HG03432 (cell line): ENCODE results near the gene PLS1.
"Not testable (repeated sequence)": the region's sequence is repeated elsewhere in the genome, so short reads cannot be mapped to it uniquely, and the experiment has no call there.

Experiments used
- ATAC-seq: cut with Tn5 transposase; IDR thresholded peaks from one replicate; pipeline ENCODE4 v1.9.1; 2021; ENCODE audit warnings: mild to moderate bottlenecking, moderate library complexity; ENCODE audit not compliant: unreplicated experiment

Gene PLS1

GRCh38 chr3:142595141-142595540, 1.1 kb upstream of the PLS1 start:
- ATAC-seq = no peak

DNA sequence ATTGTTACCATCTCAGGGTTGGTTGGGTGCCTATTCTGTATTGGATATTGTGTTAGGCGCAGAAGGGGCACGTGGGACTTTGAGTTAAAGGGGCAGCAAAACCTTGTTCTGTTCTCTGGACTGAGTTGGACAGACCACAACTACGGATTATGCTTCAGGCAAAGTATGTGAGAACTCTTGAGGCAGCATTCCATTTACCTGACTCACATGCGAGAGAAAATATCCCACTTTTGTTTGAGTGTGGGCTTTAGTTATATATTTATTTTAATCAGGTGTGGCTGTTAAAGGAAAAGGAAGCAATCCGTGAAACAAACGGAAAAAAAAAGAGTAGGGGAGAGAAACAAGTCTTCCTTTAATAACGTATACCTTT, 627 bp upstream of the PLS1 start:
- ATAC-seq = no peak

- ATAC-seq = no peak
These were observed 514 bp downstream of the PLS1 start for GRCh38 chr3:142596726-142597088.

GRCh38 chr3:142597906-142598305, 1.7 kb downstream of the PLS1 start:
- no peak for ATAC-seq

- no peak for ATAC-seq
These were observed 5.5 kb downstream of the PLS1 start for GRCh38 chr3:142601713-142602112.

DNA sequence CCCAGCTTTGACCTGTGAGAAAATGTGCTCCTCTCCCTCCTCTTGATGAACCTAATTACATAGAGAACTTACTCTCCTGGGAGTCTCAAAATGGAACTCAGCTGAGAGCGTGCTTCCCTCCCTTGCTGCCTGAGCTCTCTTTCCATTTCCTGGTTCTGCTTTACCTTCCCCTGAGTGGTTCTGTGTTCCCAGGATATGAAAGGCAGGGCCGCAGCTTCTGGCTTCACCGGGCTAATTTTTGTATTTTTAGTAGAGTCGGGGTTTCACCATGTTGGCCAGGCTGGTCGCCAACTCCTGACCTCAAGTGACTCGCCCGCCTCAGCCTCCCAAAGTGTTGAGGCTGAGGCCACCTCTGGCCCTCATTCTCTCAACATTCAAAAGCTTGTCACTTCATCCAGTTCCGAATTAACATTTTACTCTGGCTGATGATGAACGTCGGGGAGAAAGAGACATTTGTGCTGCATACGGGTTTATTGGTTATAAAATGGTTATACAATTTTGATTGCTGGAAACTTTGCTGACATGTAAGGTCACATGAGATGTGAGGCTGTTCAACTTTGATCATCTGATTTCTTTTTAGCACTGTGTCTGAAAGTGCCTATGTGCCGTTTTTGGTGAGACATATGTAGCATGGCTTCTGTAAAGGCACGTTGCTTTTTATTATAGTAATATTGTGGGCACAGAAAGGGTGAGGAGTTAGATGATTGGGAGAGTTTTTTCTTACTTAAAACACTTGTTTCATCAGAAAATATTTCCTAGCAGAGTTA, 6.6 kb downstream of the PLS1 start:
- no peak for ATAC-seq

DNA sequence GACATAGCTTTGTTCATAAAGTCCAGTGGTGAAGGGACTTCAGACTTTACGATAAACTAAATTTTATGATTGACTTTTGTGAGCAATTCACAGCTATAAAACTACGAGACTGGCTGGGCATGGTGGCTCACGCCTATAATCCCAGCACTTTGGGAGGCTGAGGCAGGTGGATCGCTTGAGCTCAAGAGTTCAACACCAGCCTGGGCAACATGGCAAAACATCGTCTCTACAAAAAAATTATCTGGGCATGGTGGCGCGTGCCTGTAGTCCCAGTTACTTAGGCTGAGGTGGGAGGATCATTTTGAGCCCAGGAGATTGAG, 7.2 kb downstream of the PLS1 start:
- not testable (repeated sequence) for ATAC-seq

DNA sequence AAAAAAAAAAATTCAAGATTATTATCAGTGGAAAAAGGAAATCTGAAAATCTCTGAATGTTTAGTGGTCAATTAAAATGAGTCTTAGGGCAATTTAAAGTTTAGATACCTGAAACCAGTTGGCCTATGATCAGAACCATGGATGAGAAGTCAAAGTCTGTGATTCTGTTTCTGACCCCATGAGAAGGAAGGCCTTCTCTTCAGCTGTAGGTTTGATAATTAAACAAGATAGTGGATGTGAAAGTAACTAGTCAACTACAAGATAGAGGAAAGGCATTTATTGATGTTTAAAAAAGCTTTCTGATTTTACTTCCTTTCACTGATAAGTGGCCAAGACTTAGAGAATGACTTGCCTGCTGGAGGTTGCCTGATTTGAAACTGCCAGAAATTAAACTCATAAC, 8.7 kb downstream of the PLS1 start:
- ATAC-seq = no peak

DNA sequence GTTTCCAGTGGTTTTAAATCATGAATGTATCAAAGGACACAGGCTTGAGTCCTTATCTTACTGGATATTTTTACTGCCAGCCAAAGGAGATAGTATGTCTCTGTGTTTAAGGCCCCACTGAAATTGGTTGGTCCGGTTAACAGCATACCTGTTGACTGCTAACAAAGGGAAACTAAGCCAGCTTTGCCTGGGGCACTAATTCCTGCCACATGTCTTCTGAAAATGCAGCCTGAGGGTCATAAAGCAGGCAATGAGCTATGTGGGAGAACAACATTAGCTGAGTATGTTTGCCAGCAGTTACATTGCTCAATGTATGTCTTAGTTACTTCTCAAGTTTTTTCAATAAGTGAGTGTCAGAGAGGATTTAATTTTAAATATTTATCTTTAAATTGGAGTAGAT, 12.4 kb downstream of the PLS1 start:
- no peak for ATAC-seq

DNA sequence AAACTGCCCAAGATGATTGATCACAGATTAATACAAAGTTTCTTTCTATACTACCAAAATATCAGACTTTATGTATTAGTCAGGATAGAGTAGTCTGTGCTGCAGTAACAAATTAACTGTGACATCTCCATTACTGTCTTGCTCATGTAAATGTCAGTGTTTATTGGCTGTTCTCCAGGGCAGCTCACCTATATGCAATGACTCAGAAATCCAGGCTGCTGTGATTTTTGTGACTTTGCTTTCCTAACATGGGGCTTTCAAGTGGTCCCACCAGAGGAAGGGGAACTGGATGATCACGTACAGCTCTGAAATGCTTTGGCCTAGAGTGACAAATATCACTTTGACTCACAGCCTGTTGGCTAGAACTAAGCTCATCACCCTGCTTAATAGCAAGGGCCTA, 12.9 kb downstream of the PLS1 start:
- no peak for ATAC-seq

DNA sequence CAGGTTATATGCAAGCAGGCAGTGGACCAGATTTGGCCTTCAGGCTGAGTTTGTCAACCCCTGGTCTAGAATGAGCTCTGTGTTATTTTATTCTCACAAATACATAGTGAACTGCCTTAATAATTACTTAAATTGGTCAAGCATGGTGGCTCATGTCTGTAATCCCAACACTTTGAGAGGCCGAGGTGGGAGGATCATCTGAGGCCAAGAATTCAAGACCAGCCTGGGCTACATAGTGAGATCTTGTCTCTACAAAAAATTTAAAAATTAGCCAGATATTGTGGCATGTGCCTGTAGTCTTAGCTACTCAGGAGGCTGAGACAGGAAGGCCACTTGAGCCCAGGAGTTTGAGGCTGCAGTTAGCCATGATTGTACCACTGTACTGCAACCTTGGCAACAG, 15.0 kb downstream of the PLS1 start:
- no peak for ATAC-seq

- no peak for ATAC-seq
These were observed 17.3 kb downstream of the PLS1 start for GRCh38 chr3:142613491-142613890.

DNA sequence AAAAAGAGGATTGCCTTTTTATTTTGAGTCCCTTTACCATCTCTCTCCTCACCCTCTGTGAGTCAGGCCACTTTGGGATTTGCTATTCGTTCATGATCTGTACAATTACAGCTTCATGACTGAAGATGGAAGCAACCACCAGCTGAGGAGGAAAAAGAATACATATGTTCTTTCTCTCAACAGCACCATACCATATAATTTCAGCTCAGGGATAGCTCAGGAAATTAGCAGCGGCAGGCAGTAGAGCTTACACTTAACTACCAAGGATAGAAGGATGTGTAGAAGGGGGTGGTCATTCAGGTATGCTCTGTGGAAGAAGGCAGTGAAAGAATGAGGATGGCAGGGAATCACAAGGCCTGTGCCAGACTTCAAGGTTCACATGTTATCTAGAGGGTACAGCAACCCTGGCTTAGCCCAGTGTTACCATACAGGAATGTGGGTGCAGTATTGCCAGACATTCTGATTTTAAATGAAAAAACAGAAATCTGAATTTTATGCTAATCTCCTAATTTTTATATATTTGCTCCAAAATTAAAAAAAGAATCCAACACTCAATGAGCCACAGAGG, 17.9 kb downstream of the PLS1 start:
- no peak for ATAC-seq

DNA sequence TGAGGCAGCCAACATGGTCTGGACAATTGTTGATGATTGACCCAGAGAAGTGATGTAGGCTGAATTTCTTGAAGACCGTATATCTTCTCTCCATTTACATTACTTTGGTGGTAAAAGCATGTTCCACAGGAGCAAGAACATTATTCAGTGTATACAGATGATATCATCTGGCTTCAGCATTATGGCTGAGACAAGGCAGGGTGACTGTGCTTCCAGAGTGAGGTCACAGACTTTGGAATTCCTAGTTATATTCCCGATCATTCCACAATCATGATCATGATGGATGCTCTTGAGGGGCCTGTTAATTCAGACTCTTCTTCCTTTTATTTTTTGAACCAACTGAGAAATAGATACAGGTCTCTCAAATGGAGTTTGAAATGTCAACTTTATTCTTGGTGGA, 19.0 kb downstream of the PLS1 start:
- ATAC-seq = no peak

GRCh38 chr3:142618917-142619461, 22.8 kb downstream of the PLS1 start:
- no peak for ATAC-seq

- ATAC-seq = no peak
These were observed 26.2 kb downstream of the PLS1 start for GRCh38 chr3:142622405-142622804.

- ATAC-seq = no peak
These were observed 27.0 kb downstream of the PLS1 start for GRCh38 chr3:142623194-142623593.

GRCh38 chr3:142624341-142625152, 28.4 kb downstream of the PLS1 start:
- no peak for ATAC-seq

DNA sequence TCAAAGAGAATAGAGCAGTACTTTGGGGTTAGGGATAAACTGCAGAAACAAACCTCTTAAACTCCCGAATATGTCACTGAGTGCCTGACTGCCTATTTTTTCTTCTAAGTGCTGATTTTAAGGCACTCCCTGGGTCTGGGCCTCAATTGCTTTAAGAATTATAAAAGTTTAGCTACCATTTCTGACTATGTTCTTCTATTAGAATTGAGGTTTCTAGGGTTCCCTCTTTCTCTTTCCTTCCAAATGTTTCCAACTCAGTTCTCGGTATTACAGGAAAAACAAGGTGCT, 28.9 kb downstream of the PLS1 start:
- no peak for ATAC-seq

- no peak for ATAC-seq
These were observed 30.8 kb downstream of the PLS1 start for GRCh38 chr3:142626971-142627370.

DNA sequence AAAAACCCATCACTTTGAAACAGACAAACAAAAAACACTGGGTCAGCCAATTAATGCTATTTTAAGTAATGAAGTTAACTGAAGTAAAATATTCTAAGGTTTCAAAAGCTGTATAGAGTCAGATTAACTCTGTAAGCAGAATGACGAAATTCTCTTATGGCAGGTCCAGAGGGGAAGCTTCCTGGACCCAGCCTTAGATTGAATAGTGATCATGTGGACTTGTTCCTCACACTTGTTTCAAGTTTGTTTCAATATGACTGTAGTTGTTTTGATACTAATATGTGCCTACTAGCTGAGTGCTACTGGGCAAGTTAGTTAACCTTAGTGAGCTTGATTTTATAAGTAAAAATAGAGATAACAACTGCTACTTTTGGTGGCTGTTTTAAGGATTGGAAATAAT, 32.6 kb downstream of the PLS1 start:
- ATAC-seq = peak; percentile 86

GRCh38 chr3:142633073-142633472, 36.9 kb downstream of the PLS1 start:
- ATAC-seq = no peak
